PC-9 (cell line): ENCODE results near the gene PRR22. TPM values are rescaled to one million over a fixed set of nuclear protein-coding genes. Genes with fewer than 3 reads are reported as not detected.

Experiments used
- BruUV-seq: library from RNA; stranded (reverse); fragments of 400-500 nt; replicated peaks from 2 replicates; lab custom pipeline; 2021; lab: Mats Ljungman, UMichigan
- CTCF ChIA-PET: fragments of 300-600 bp; sonication (Branson Sonifier 250); formaldehyde crosslinking; loops from one replicate; lab custom pipeline; 2022; ENCODE audit warnings: antibody characterized with exemption; lab: Charles Lee
- POLR2A ChIA-PET: fragments of 300-600 bp; sonication (Branson Sonifier 250); formaldehyde crosslinking; loops from one replicate; lab custom pipeline; 2022; ENCODE audit warnings: antibody characterized with exemption; ENCODE audit not compliant: unreplicated experiment; lab: Charles Lee
- DNase-seq, 2 experiments: peaks; one replicate each; pipeline versions ENCODE4 v3.0.0 to v3.0.0-alpha.2; 2015 to 2022; ENCODE audit warnings: mixed read lengths in 1 of 2
- H2AFZ ChIP-seq: fragments of 200-600 bp; sonication (generic); 2 replicates; pipeline ENCODE4 v1.8.1; 2017; ENCODE audit warnings: antibody characterized with exemption
- H3F3A ChIP-seq: fragments of 200-600 bp; sonication (generic); 2 replicates; pipeline ENCODE4 v1.8.1; 2017; ENCODE audit warnings: antibody characterized with exemption, mild to moderate bottlenecking, low read depth; ENCODE audit not compliant: insufficient read depth
- H3K27ac ChIP-seq: fragments of 200-600 bp; sonication (generic); 2 replicates; pipeline ENCODE4 v1.6.1; 2016; ENCODE audit warnings: mixed run types
- H3K27me3 ChIP-seq: fragments of 200-600 bp; sonication (generic); 2 replicates; pipeline ENCODE4 v1.6.1; 2016; ENCODE audit warnings: low read depth, mixed run types; ENCODE audit not compliant: insufficient read depth
- H3K36me3 ChIP-seq: fragments of 200-600 bp; sonication (generic); 2 replicates; pipeline ENCODE4 v1.6.1; 2016; ENCODE audit warnings: low read depth, mixed run types
- H3K4me1 ChIP-seq: fragments of 200-600 bp; sonication (generic); replicated peaks from 2 replicates; pipeline ENCODE4 v1.6.1; 2016; ENCODE audit warnings: mixed run types; ENCODE audit not compliant: insufficient read depth
- H3K4me2 ChIP-seq: fragments of 200-600 bp; sonication (generic); 2 replicates; pipeline ENCODE4 v1.6.1; 2017; ENCODE audit warnings: mixed run types
- H3K4me3 ChIP-seq: fragments of 200-600 bp; sonication (generic); 2 replicates; pipeline ENCODE4 v1.6.1; 2016; ENCODE audit warnings: mixed run types
- H3K79me2 ChIP-seq: fragments of 200-600 bp; sonication (generic); 2 replicates; pipeline ENCODE4 v1.6.1; 2017; ENCODE audit warnings: low read depth, mixed run types
- H3K9me2 ChIP-seq: fragments of 200-600 bp; sonication (generic); 2 replicates; pipeline ENCODE4 v1.8.1; 2017; ENCODE audit warnings: mild to moderate bottlenecking; ENCODE audit not compliant: insufficient read depth
- H3K9me3 ChIP-seq: fragments of 200-600 bp; sonication (generic); 2 replicates; pipeline ENCODE4 v1.8.1; 2016; ENCODE audit warnings: low read depth; ENCODE audit not compliant: insufficient read depth
- H4K20me1 ChIP-seq: fragments of 200-600 bp; sonication (generic); 2 replicates; pipeline ENCODE4 v1.8.1; 2017; ENCODE audit not compliant: insufficient read depth
- CTCF ChIP-seq: fragments of 200-600 bp; sonication (generic); conservative IDR thresholded peaks from 2 replicates; pipeline ENCODE4 v1.6.1; 2017; ENCODE audit warnings: mixed run types, antibody characterized with exemption, mild to moderate bottlenecking, moderate library complexity
- EZH2 ChIP-seq: fragments of 200-600 bp; sonication (generic); IDR thresholded peaks from 2 replicates; pipeline ENCODE4 v1.8.0; 2017; ENCODE audit warnings: antibody characterized with exemption, low read depth
- intact Hi-C: fragments of 100-400 bp; cut with micrococcal nuclease; formaldehyde crosslinking; loops from one replicate; pipeline ENCODE4 v1.10.0; 2022; ENCODE audit not compliant: unreplicated experiment
- total RNA-seq: library from RNA; stranded (reverse); gene quantifications from 2 replicates; pipeline ENCODE4 v1.2.3, GENCODE V29; 2021

PRR22 gene
- total RNA-seq, 1 experiment from 2014 or later, result 4.6 TPM

GRCh38 chr19:5772416-5772815 is 12.1 kb downstream of the PRR22 start:
- no peaks in the 10 kb centered on the region for H3K36me3 ChIP-seq
- H2AFZ ChIP-seq, result no peak overlapping the region
- BruUV-seq, result no TSS peak
- intact Hi-C loops, result loop anchor here (10.0 kb wide), 1 partner anchor 272 kb away; no protein-coding TSS in a partner anchor
- TF ChIP-seq EZH2 (no peak), CTCF (no peak)
- H3F3A ChIP-seq, result no peaks in the 10 kb centered on the region
- DNase-seq, result no peak
- ChIA-PET POLR2A (interaction anchor here (0.5 kb wide), 1 partner anchor 981 kb away, joined by 3 read pairs; no protein-coding TSS in a partner anchor), CTCF (interaction anchor here (0.6 kb wide), 1 partner anchor 85 kb away, joined by 5 read pairs; no protein-coding TSS in a partner anchor)
- H3K4me1 ChIP-seq, result no peaks in the 10 kb centered on the region
- H3K4me3 ChIP-seq, result no peak overlapping the region
- no peaks in the 10 kb centered on the region for H3K9me2 ChIP-seq
- no peaks in the 10 kb centered on the region for H3K27me3 ChIP-seq
- no peak overlapping the region for H3K4me2 ChIP-seq
- no peaks in the 10 kb centered on the region for H4K20me1 ChIP-seq
- no peak overlapping the region for H3K27ac ChIP-seq
- no peaks in the 10 kb centered on the region for H3K9me3 ChIP-seq
- no peaks in the 10 kb centered on the region for H3K79me2 ChIP-seq

GRCh38 chr19:5767949-5768348 is 16.6 kb downstream of the PRR22 start:
- H3K4me3 ChIP-seq, result no peak overlapping the region
- DNase-seq, result no peak
- H3K4me1 ChIP-seq, result no peaks in the 10 kb centered on the region
- no peak overlapping the region for H2AFZ ChIP-seq
- ChIA-PET CTCF (interaction anchor here (0.7 kb wide), 1 partner anchor 12 kb away, joined by 6 read pairs; no protein-coding TSS in a partner anchor), POLR2A (no interaction called here)
- H3F3A ChIP-seq, result no peaks in the 10 kb centered on the region
- no peaks in the 10 kb centered on the region for H3K79me2 ChIP-seq
- no peak overlapping the region for H3K4me2 ChIP-seq
- TF ChIP-seq EZH2 (no peak), CTCF (no peak)
- no peaks in the 10 kb centered on the region for H3K27me3 ChIP-seq
- no peaks in the 10 kb centered on the region for H3K9me2 ChIP-seq
- H3K36me3 ChIP-seq, result no peaks in the 10 kb centered on the region
- H3K27ac ChIP-seq, result no peak overlapping the region
- H4K20me1 ChIP-seq, result no peaks in the 10 kb centered on the region
- no peaks in the 10 kb centered on the region for H3K9me3 ChIP-seq
- no TSS peak for BruUV-seq
- intact Hi-C loops, result no loop called here

GRCh38 chr19:5765220-5765619 is 19.3 kb downstream of the PRR22 start:
- H3K4me2 ChIP-seq, result no peak overlapping the region
- TF ChIP-seq EZH2 (no peak), CTCF (no peak)
- H3K27me3 ChIP-seq, result no peaks in the 10 kb centered on the region
- no TSS peak for BruUV-seq
- H3K36me3 ChIP-seq, result no peaks in the 10 kb centered on the region
- H3K9me2 ChIP-seq, result no peaks in the 10 kb centered on the region
- H3K9me3 ChIP-seq, result no peaks in the 10 kb centered on the region
- DNase-seq, result no peak
- H2AFZ ChIP-seq, result no peak overlapping the region
- ChIA-PET POLR2A (no interaction called here), CTCF (no interaction called here)
- intact Hi-C loops, result no loop called here
- no peaks in the 10 kb centered on the region for H4K20me1 ChIP-seq
- no peak overlapping the region for H3K27ac ChIP-seq
- no peaks in the 10 kb centered on the region for H3F3A ChIP-seq
- H3K4me3 ChIP-seq, result no peak overlapping the region
- H3K79me2 ChIP-seq, result no peaks in the 10 kb centered on the region
- no peaks in the 10 kb centered on the region for H3K4me1 ChIP-seq
